Neuronal stem cell (in vitro differentiated cells): Measurements from ENCODE around the gene CFAP58.

Source experiments
- DNase-seq: peaks from one replicate; pipeline ENCODE4 v3.0.0-alpha.2; 2013; ENCODE audit warnings: low spot score
- H2AFZ ChIP-seq: one replicate; pipeline ENCODE4 v1.6.1; 2013; ENCODE audit warnings: mild to moderate bottlenecking, low read length, inconsistent platforms
- H2AK5ac ChIP-seq: 2 replicates; pipeline ENCODE4 v1.6.1; 2013; ENCODE audit warnings: low read depth, mild to moderate bottlenecking, inconsistent platforms, low read length, moderate library complexity, mixed read lengths
- H2BK120ac ChIP-seq: 2 replicates; pipeline ENCODE4 v1.6.1; 2013; ENCODE audit warnings: low read depth, mild to moderate bottlenecking, inconsistent platforms, low read length, moderate library complexity, mixed read lengths
- H2BK12ac ChIP-seq: one replicate; pipeline ENCODE4 v1.6.1; 2013; ENCODE audit warnings: low read length, inconsistent platforms
- H2BK15ac ChIP-seq: 2 replicates; pipeline ENCODE4 v1.6.1; 2013; ENCODE audit warnings: mild to moderate bottlenecking, low read length, inconsistent platforms, mixed read lengths
- H2BK5ac ChIP-seq: one replicate; pipeline ENCODE4 v1.6.1; 2013; ENCODE audit warnings: inconsistent platforms, mild to moderate bottlenecking, low read length, moderate library complexity
- H3K14ac ChIP-seq: one replicate; pipeline ENCODE4 v1.6.1; 2013; ENCODE audit warnings: low read length, inconsistent platforms
- H3K18ac ChIP-seq: 2 replicates; pipeline ENCODE4 v1.6.1; 2013; ENCODE audit warnings: low read length, inconsistent platforms
- H3K23ac ChIP-seq: 2 replicates; pipeline ENCODE4 v1.6.1; 2013; ENCODE audit warnings: low read depth, mild to moderate bottlenecking, mixed read lengths, low read length, inconsistent platforms; ENCODE audit not compliant: poor library complexity
- H3K27ac ChIP-seq: replicated peaks from 3 replicates; pipeline ENCODE4 v1.5.1; 2013; ENCODE audit warnings: low read length, inconsistent platforms
- H3K27me3 ChIP-seq, 3 experiments: 2 replicates each; pipeline ENCODE4 v1.6.1; 2013; ENCODE audit warnings: low read length in 3 of 3, mild to moderate bottlenecking in 2 of 3, inconsistent platforms in 1 of 3, low read depth in 1 of 3, mixed read lengths in 1 of 3, moderate library complexity in 1 of 3; ENCODE audit not compliant: control insufficient read depth in 3 of 3, insufficient read depth in 3 of 3
- H3K36me3 ChIP-seq, 2 donors: replicated peaks in 1 of 2; 2 replicates each; pipeline ENCODE4 v1.6.1; 2013; ENCODE audit warnings: low read length in 2 of 2; ENCODE audit not compliant: control insufficient read depth in 2 of 2, insufficient read depth in 2 of 2
- H3K4ac ChIP-seq: 2 replicates; pipeline ENCODE4 v1.6.1; 2013; ENCODE audit warnings: inconsistent platforms, mild to moderate bottlenecking, low read length, moderate library complexity
- H3K4me1 ChIP-seq, 2 donors: 1 replicate in 1 of 2; 2 replicates in 1 of 2; pipeline ENCODE4 v1.6.1; 2013; ENCODE audit warnings: low read length in 2 of 2, low read depth in 1 of 2; ENCODE audit not compliant: control insufficient read depth in 2 of 2, insufficient read depth in 1 of 2
- H3K4me2 ChIP-seq: one replicate; pipeline ENCODE4 v1.6.1; 2013; ENCODE audit warnings: mild to moderate bottlenecking, low read length, inconsistent platforms; ENCODE audit not compliant: insufficient read depth, poor library complexity, severe bottlenecking
- H3K4me3 ChIP-seq, 2 donors: 2 replicates each; pipeline ENCODE4 v1.5.1; 2013; ENCODE audit warnings: low read length in 2 of 2, mild to moderate bottlenecking in 2 of 2, inconsistent platforms in 1 of 2, moderate library complexity in 1 of 2
- H3K79me1 ChIP-seq: one replicate; pipeline ENCODE4 v1.6.1; 2013; ENCODE audit warnings: low read depth, mild to moderate bottlenecking, inconsistent platforms, low read length, moderate library complexity
- H3K9ac ChIP-seq: one replicate; pipeline ENCODE4 v1.6.1; 2013; ENCODE audit warnings: mild to moderate bottlenecking, low read depth, low read length, inconsistent platforms; ENCODE audit not compliant: poor library complexity
- H3K9me3 ChIP-seq, 2 donors: replicated peaks in 1 of 2; 2 replicates each; pipeline versions ENCODE3 to v1.6.1; 2013; ENCODE audit warnings: low read length in 2 of 2, mild to moderate bottlenecking in 2 of 2, inconsistent platforms in 1 of 2, low read depth in 1 of 2, mixed read lengths in 1 of 2, moderate library complexity in 1 of 2; ENCODE audit not compliant: control insufficient read depth in 2 of 2, insufficient read depth in 1 of 2
- H4K8ac ChIP-seq: one replicate; pipeline ENCODE4 v1.6.1; 2013; ENCODE audit warnings: low read depth, mild to moderate bottlenecking, inconsistent platforms, low read length, moderate library complexity
- H4K91ac ChIP-seq: one replicate; pipeline ENCODE4 v1.6.1; 2013; ENCODE audit warnings: low read length, low read depth, mild to moderate bottlenecking, inconsistent platforms; ENCODE audit not compliant: poor library complexity
- WGBS, 2 donors: extraction: QIAGEN DNeasy Blood & Tissue Kit; methylation state at CpG; one replicate each; pipeline ENCODE4 v1.1.7; 2013; ENCODE audit warnings: missing lambda C conversion rate in 2 of 2, mixed read lengths in 1 of 2; ENCODE audit not compliant: insufficient read length in 2 of 2, insufficient replicate concordance in 1 of 2; ENCODE audit errors: extremely low coverage in 2 of 2; 5-methylcytosine and 5-hydroxymethylcytosine counted together

Gene CFAP58

DNA sequence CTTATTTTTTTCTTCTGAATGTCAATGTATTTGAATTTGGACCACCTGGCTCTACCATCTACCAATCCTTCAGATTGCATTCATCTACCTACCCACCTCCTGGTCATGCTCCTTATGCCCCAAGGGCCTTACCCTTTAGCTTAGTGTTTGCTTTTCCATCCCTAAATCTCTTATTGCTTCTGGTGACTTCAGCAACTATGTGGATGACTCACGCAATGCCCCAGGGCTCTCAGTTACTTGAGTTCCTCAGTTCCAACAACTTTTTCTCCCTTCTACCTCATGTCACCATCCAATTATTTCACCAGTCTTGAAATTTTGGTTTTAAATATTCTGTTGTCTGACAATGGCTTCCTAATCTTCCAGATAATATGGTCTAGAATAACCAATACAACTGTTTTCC is 118.9 kb downstream of the CFAP58 start:
- no peak overlapping the region for H2BK120ac ChIP-seq
- DNase-seq, result no peak
- no peaks in the 10 kb centered on the region for H3K9me3 ChIP-seq
- no peaks in the 10 kb centered on the region for H3K36me3 ChIP-seq
- no peak overlapping the region for H2BK15ac ChIP-seq
- H2BK5ac ChIP-seq, result no peak overlapping the region
- H3K9ac ChIP-seq, result no peak overlapping the region
- no peak overlapping the region for H3K4me3 ChIP-seq
- H2AFZ ChIP-seq, result no peak overlapping the region
- H3K4me1 ChIP-seq, result no peaks in the 10 kb centered on the region
- H3K14ac ChIP-seq, result no peak overlapping the region
- H3K23ac ChIP-seq, result no peak overlapping the region
- no peak overlapping the region for H4K91ac ChIP-seq
- no peak overlapping the region for H2BK12ac ChIP-seq
- no CpG with 5 or more reads among the region's 1 CpG for WGBS, 2 donors
- H3K27me3 ChIP-seq, result no peaks in the 10 kb centered on the region
- H3K27ac ChIP-seq, result no peak overlapping the region
- no peaks in the 10 kb centered on the region for H3K79me1 ChIP-seq
- no peak overlapping the region for H4K8ac ChIP-seq
- H3K18ac ChIP-seq, result no peak overlapping the region
- no peak overlapping the region for H2AK5ac ChIP-seq
- H3K4ac ChIP-seq, result no peak overlapping the region
- H3K4me2 ChIP-seq, result no peak overlapping the region

DNA sequence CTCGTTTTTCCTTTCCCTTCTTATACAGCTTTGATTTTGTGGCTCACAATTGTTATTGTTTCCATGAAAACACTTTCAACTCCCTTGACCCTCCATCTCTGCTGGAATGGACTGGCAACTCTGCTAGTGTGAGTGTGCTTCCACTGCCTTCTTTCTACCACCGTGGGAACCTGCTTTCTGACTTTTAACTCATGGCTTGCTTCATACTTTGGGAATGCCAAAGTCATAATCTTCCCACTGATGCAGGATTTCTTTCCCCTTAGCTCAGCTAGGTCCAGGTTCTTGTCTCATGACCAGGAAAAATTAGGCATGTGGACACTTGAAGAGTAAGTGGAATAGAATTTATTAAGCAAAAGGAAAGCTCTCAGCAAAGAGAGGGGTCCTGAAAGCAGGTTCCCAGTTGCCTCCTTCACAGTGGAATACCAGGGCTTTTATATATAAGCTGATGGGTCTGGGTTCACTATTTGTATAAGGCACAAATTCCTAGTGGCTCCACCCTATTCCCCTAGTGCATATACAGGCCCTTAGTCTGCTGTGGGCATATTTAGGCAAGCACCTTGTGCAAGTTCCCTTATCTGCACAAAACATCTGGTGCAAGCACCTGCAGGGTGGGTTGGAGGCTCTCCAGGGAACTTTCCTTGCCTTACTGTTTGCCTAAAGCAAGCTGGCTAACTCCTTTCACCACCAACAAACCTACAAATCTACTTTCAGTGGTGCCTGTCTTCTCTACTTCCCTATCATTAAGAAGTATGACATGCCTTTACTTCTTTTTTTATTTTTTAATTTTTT is 119.5 kb downstream of the CFAP58 start:
- H2BK5ac ChIP-seq, result no peak overlapping the region
- H3K79me1 ChIP-seq, result no peaks in the 10 kb centered on the region
- H3K4ac ChIP-seq, result no peak overlapping the region
- H3K27me3 ChIP-seq, result peaks cover 0 to 2% (median 0%) of the 10 kb centered on the region in 3 experiments
- no peak overlapping the region for H2AFZ ChIP-seq
- H2BK15ac ChIP-seq, result no peak overlapping the region
- H4K91ac ChIP-seq, result no peak overlapping the region
- H3K4me3 ChIP-seq, result no peak overlapping the region
- no peaks in the 10 kb centered on the region for H3K36me3 ChIP-seq
- no peak overlapping the region for H3K14ac ChIP-seq
- no peaks in the 10 kb centered on the region for H3K4me1 ChIP-seq
- no peak for DNase-seq
- H3K18ac ChIP-seq, result no peak overlapping the region
- H2BK120ac ChIP-seq, result no peak overlapping the region
- H3K4me2 ChIP-seq, result no peak overlapping the region
- no peak overlapping the region for H3K27ac ChIP-seq
- no peak overlapping the region for H2AK5ac ChIP-seq
- no peaks in the 10 kb centered on the region for H3K9me3 ChIP-seq
- no CpG with 5 or more reads among the region's 2 CpGs for WGBS, 2 donors
- no peak overlapping the region for H3K23ac ChIP-seq
- no peak overlapping the region for H2BK12ac ChIP-seq
- H4K8ac ChIP-seq, result no peak overlapping the region
- no peak overlapping the region for H3K9ac ChIP-seq

- Histone ChIP-seq H3K4me3 (no peak overlapping the region), H2BK12ac (no peak overlapping the region), H3K27me3 (peaks cover 0 to 7% (median 0%) of the 10 kb centered on the region in 3 experiments), H3K4me2 (no peak overlapping the region), H3K4me1 (peaks cover 0 to 5% of the 10 kb centered on the region in 2 donors), H4K8ac (no peak overlapping the region), H3K14ac (no peak overlapping the region), H4K91ac (no peak overlapping the region), H2AFZ (no peak overlapping the region), H3K23ac (no peak overlapping the region), H2BK15ac (no peak overlapping the region), H3K27ac (no peak overlapping the region), H3K4ac (no peak overlapping the region), H2AK5ac (no peak overlapping the region), H3K9ac (no peak overlapping the region), H2BK5ac (no peak overlapping the region), H3K36me3 (no peaks in the 10 kb centered on the region), H3K79me1 (no peaks in the 10 kb centered on the region), H3K9me3 (no peaks in the 10 kb centered on the region), H2BK120ac (no peak overlapping the region), H3K18ac (no peak overlapping the region)
- no CpG with 5 or more reads among the region's 3 CpGs for WGBS, 2 donors
- DNase-seq, result no peak
Observed at GRCh38 chr10:104478380-104478779, 124.7 kb downstream of the CFAP58 start.

- Histone ChIP-seq H3K4me3 (no peak overlapping the region), H3K79me1 (no peaks in the 10 kb centered on the region), H4K91ac (no peak overlapping the region), H2BK120ac (no peak overlapping the region), H2BK5ac (no peak overlapping the region), H2BK12ac (no peak overlapping the region), H2AFZ (no peak overlapping the region), H3K4me1 (peaks cover 0 to 5% of the 10 kb centered on the region in 2 donors), H3K9me3 (no peaks in the 10 kb centered on the region), H3K4ac (no peak overlapping the region), H3K27me3 (peaks cover 0 to 7% (median 0%) of the 10 kb centered on the region in 3 experiments), H4K8ac (no peak overlapping the region), H3K14ac (no peak overlapping the region), H3K4me2 (no peak overlapping the region), H2BK15ac (no peak overlapping the region), H3K9ac (no peak overlapping the region), H3K18ac (no peak overlapping the region), H3K27ac (no peak overlapping the region), H3K36me3 (no peaks in the 10 kb centered on the region), H2AK5ac (no peak overlapping the region), H3K23ac (no peak overlapping the region)
- DNase-seq, result no peak
- no CpG with 5 or more reads among the region's 6 CpGs for WGBS, 2 donors
Observed at GRCh38 chr10:104479906-104480593, 126.4 kb downstream of the CFAP58 start.
